ENCODE measurements around the gene MDM1. TPM values are rescaled to one million over a fixed set of nuclear protein-coding genes. Genes with fewer than 3 reads are reported as not detected.

Gene MDM1
- total RNA-seq, 1 experiment from 2014 or later = 14.0 TPM

DNA sequence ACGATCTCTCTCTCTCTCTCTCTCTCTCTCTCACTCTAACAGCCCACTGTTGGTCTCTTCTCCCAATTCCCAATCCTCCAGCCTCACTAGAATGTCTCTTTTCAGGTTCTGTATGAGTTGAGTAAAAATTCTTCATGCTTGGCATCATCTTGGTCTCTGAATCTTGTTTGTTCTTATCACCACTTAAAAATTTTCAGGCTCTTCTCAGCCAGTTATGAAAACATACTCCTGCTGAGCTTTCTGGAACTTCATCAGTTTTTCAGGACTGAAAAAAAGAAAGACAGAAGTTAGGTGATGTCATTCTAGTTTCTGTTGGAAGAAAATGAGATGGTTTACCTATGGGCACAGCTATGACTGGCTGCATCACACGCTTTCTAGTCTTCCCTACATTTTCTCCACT lies 67.3 kb downstream of the MDM1 start:
- no peaks in the 10 kb centered on the region for H3K36me3 ChIP-seq (ENCODE audit: low read depth)
- no peak for TF ChIP-seq EZH2 (IDR thresholded peaks at IDR 0.05; ENCODE audit: low read depth)
- TF ChIP-seq, protein P1, sequence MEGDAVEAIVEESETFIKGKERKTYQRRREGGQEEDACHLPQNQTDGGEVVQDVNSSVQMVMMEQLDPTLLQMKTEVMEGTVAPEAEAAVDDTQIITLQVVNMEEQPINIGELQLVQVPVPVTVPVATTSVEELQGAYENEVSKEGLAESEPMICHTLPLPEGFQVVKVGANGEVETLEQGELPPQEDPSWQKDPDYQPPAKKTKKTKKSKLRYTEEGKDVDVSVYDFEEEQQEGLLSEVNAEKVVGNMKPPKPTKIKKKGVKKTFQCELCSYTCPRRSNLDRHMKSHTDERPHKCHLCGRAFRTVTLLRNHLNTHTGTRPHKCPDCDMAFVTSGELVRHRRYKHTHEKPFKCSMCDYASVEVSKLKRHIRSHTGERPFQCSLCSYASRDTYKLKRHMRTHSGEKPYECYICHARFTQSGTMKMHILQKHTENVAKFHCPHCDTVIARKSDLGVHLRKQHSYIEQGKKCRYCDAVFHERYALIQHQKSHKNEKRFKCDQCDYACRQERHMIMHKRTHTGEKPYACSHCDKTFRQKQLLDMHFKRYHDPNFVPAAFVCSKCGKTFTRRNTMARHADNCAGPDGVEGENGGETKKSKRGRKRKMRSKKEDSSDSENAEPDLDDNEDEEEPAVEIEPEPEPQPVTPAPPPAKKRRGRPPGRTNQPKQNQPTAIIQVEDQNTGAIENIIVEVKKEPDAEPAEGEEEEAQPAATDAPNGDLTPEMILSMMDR (conservative IDR thresholded peaks at IDR 0.05) = no peak
- H3K4me2 ChIP-seq = no peak overlapping the region
- H2AFZ ChIP-seq = no peak overlapping the region
- H3K4me1 ChIP-seq (replicated peaks; ENCODE audit: insufficient read depth) = peaks cover 5% of the 10 kb centered on the region
- H3K9me3 ChIP-seq (ENCODE audit: insufficient read depth, low read depth) = no peaks in the 10 kb centered on the region; the same call in 1 of the 2 replicates
- CTCF ChIA-PET = no interaction called here
- no TSS peak for BruUV-seq (replicated peaks)
- POLR2A ChIA-PET (ENCODE audit: unreplicated experiment) = no interaction called here
- H3K27me3 ChIP-seq (ENCODE audit: insufficient read depth, low read depth) = no peaks in the 10 kb centered on the region
- intact Hi-C loops (cut with micrococcal nuclease; ENCODE audit: unreplicated experiment) = no loop called here
- H3K4me3 ChIP-seq = no peak overlapping the region
- DNase-seq = no peak
- H3K27ac ChIP-seq = no peak overlapping the region
- no peaks in the 10 kb centered on the region for H3K9me2 ChIP-seq (ENCODE audit: insufficient read depth)
- H3F3A ChIP-seq (ENCODE audit: insufficient read depth, low read depth) = no peaks in the 10 kb centered on the region
- H3K79me2 ChIP-seq (ENCODE audit: low read depth) = no peaks in the 10 kb centered on the region
- H4K20me1 ChIP-seq (ENCODE audit: insufficient read depth) = no peaks in the 10 kb centered on the region

DNA sequence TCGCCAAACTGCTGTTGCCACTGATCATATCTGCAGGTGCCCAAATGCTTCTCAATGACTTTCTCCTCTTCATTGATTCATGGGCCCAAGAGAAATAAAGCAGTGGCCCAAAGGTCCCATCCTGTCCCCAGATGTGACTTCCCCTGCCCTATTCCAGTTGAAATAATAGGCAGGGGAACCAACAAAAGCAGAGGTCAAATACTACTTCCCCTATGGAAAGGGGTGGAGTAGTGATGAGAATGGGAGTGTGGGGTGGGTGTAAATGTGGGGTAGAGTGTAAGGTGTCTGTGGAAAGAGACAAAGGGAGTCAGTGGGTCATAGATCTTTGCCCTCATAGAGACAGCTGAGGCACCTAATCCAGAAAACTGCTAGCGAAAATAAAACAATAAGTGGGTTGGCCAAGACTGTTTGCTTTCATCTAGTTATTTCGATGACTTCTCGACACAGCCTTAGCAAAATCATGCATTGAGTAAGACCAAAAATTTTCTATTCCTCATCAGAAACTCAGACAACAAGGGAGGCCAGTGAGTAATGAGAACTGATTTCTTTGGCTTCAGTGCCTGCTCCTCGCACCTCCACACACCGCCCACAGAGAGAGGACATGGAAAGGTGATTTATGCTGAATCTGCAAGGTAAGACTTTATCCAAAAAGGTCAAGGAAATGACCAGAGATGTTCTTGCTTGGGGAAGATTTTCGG lies 67.9 kb downstream of the MDM1 start:
- Histone ChIP-seq H2AFZ (no peak overlapping the region), H3K36me3 (ENCODE audit: low read depth) (no peaks in the 10 kb centered on the region), H3K4me2 (no peak overlapping the region), H3K9me2 (ENCODE audit: insufficient read depth) (no peaks in the 10 kb centered on the region), H3K79me2 (ENCODE audit: low read depth) (no peaks in the 10 kb centered on the region), H3K4me3 (no peak overlapping the region), H3K27ac (no peak overlapping the region), H3K9me3 (ENCODE audit: insufficient read depth, low read depth) (no peaks in the 10 kb centered on the region; the same call in 1 of the 2 replicates), H3K27me3 (ENCODE audit: insufficient read depth, low read depth) (no peaks in the 10 kb centered on the region), H3K4me1 (replicated peaks; ENCODE audit: insufficient read depth) (peaks cover 9% of the 10 kb centered on the region), H4K20me1 (ENCODE audit: insufficient read depth) (no peaks in the 10 kb centered on the region), H3F3A (ENCODE audit: insufficient read depth, low read depth) (no peaks in the 10 kb centered on the region)
- no peak for DNase-seq
- no TSS peak for BruUV-seq (replicated peaks)
- intact Hi-C loops (cut with micrococcal nuclease; ENCODE audit: unreplicated experiment) = no loop called here
- TF ChIP-seq EZH2 (IDR thresholded peaks at IDR 0.05; ENCODE audit: low read depth) = no peak
- TF ChIP-seq, protein P1 (conservative IDR thresholded peaks at IDR 0.05) = no peak
- POLR2A ChIA-PET (ENCODE audit: unreplicated experiment) = no interaction called here
- CTCF ChIA-PET = no interaction called here

DNA sequence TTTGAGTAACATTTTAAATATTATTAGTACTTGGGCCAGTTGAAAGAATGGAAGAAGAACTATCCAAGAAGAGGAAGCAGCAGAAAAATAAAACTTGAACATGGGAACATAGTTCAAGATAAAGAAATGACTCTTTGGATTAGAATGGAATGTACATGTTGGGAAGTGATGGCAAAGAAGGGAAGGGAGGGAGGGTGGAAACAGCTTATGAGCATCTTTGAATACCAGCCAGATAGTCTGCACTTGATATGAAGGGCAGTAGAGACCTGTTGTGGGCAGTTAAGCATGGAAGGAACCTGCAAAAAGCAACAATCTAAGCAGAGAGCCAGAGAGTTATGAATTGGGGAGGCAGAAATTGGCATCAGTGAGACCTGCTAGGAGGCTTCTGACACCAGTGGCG lies 68.8 kb downstream of the MDM1 start:
- H3K9me2 ChIP-seq (ENCODE audit: insufficient read depth) = no peaks in the 10 kb centered on the region; the same call in 1 of the 2 replicates
- no peaks in the 10 kb centered on the region; the same call in 1 of the 2 replicates for H3K9me3 ChIP-seq (ENCODE audit: insufficient read depth, low read depth)
- no peaks in the 10 kb centered on the region for H3K36me3 ChIP-seq (ENCODE audit: low read depth)
- no peak overlapping the region for H3K4me2 ChIP-seq
- H3K4me3 ChIP-seq = no peak overlapping the region
- intact Hi-C loops (cut with micrococcal nuclease; ENCODE audit: unreplicated experiment) = no loop called here
- H3K79me2 ChIP-seq (ENCODE audit: low read depth) = no peaks in the 10 kb centered on the region
- peaks cover 18% of the 10 kb centered on the region for H3K4me1 ChIP-seq (replicated peaks; ENCODE audit: insufficient read depth)
- H2AFZ ChIP-seq = no peak overlapping the region
- ChIA-PET CTCF (no interaction called here), POLR2A (ENCODE audit: unreplicated experiment) (no interaction called here)
- no peaks in the 10 kb centered on the region for H4K20me1 ChIP-seq (ENCODE audit: insufficient read depth)
- no peak overlapping the region for H3K27ac ChIP-seq
- no peak for TF ChIP-seq EZH2 (IDR thresholded peaks at IDR 0.05; ENCODE audit: low read depth)
- TF ChIP-seq, protein P1 (conservative IDR thresholded peaks at IDR 0.05) = no peak
- H3F3A ChIP-seq (ENCODE audit: insufficient read depth, low read depth) = no peaks in the 10 kb centered on the region
- H3K27me3 ChIP-seq (ENCODE audit: insufficient read depth, low read depth) = no peaks in the 10 kb centered on the region
- BruUV-seq (replicated peaks) = no TSS peak
- no peak for DNase-seq
